K562 (cell line): Measurements from ENCODE around the gene DGCR8. TPM values are rescaled to one million over a fixed set of nuclear protein-coding genes. Genes with fewer than 3 reads are reported as not detected.

Experiments used
- ATAC-seq: fragments of 200-7000 bp; cut with Tn5 transposase; 3 replicates; pipeline ENCODE4 v1.9.1; 2020; ENCODE audit warnings: moderate library complexity
- BruUV-seq: library from RNA; stranded (reverse); fragments of 400-500 nt; replicated peaks from 2 replicates; lab custom pipeline; 2021; lab: Mats Ljungman, UMichigan
- CTCF ChIA-PET: fragments of 300-600 bp; formaldehyde crosslinking; extraction: SDS; loops from one replicate; lab custom pipeline; 2021; ENCODE audit warnings: low intra/inter-chr PET ratio; lab: Yijun Ruan, JAX
- POLR2A ChIA-PET: fragments of 300-600, 350-650 bp; sonication (Branson Sonifier 250); formaldehyde crosslinking; extraction: SDS; loops from one replicate; lab custom pipeline; 2021; ENCODE audit warnings: antibody characterized with exemption, inconsistent platforms; lab: Yijun Ruan, JAX
- DNase-seq, 4 experiments: peaks; one replicate each; pipeline versions ENCODE4 v3.0.0 to v3.0.0-alpha.2; 2011 to 2018; ENCODE audit warnings: low spot score in 3 of 4, mixed read lengths in 3 of 4; ENCODE audit errors: extremely low read depth in 1 of 4
- FAIRE-seq: peaks from 2 replicates; lab custom pipeline; 2011; peaks lifted over from hg19 to GRCh38; lab: Jason Lieb, UNC
- H2AFZ ChIP-seq: 2 replicates; pipeline ENCODE4 v1.6.0; 2011; ENCODE audit warnings: low read depth, low read length, control low read depth, inconsistent platforms
- H3K27ac ChIP-seq: fragments of 200-600 bp; 3 replicates; pipeline ENCODE4 v1.8.0; 2011; ENCODE audit warnings: low read depth, mild to moderate bottlenecking, control low read depth, inconsistent platforms, low read length, moderate library complexity, mixed read lengths; ENCODE audit errors: extremely low read depth
- H3K27me3 ChIP-seq, 2 experiments: fragments of 300-600 bp in 1 of 2; 2 replicates in 1 of 2; 3 replicates in 1 of 2; pipeline versions ENCODE4 v1.6.0 to v1.8.0; 2011; ENCODE audit warnings: inconsistent platforms in 2 of 2, low read length in 2 of 2, mild to moderate bottlenecking in 1 of 2, mixed read lengths in 1 of 2, moderate library complexity in 1 of 2; ENCODE audit not compliant: control insufficient read depth in 2 of 2, insufficient read depth in 2 of 2
- H3K36me3 ChIP-seq: fragments of 300-600 bp; 3 replicates; pipeline ENCODE4 v1.8.0; 2011; ENCODE audit warnings: mild to moderate bottlenecking, low read length, inconsistent platforms; ENCODE audit not compliant: control insufficient read depth, insufficient read depth
- H3K4me1 ChIP-seq, 2 experiments: fragments of 200-600 bp in 1 of 2; replicated peaks in 1 of 2; 2 replicates in 1 of 2; 3 replicates in 1 of 2; pipeline versions ENCODE4 v1.5.1 to v1.8.0; 2011; ENCODE audit warnings: inconsistent platforms in 2 of 2, low read length in 2 of 2, mild to moderate bottlenecking in 1 of 2, mixed read lengths in 1 of 2, moderate library complexity in 1 of 2; ENCODE audit not compliant: control insufficient read depth in 2 of 2, insufficient read depth in 2 of 2
- H3K4me2 ChIP-seq: 2 replicates; pipeline ENCODE4 v1.6.1; 2011; ENCODE audit warnings: low read length, control low read depth, inconsistent platforms, mixed read lengths; ENCODE audit not compliant: insufficient read depth
- H3K4me3 ChIP-seq: fragments of 200-600 bp; sonication (generic), shearing (Covaris generic); 2 replicates; pipeline ENCODE4 v1.5.1; 2016; ENCODE audit warnings: control low read depth, inconsistent platforms
- H3K79me2 ChIP-seq: fragments of 200-600 bp; 3 replicates; pipeline ENCODE4 v1.8.0; 2011; ENCODE audit warnings: low read length, inconsistent platforms; ENCODE audit not compliant: control insufficient read depth, insufficient read depth
- H3K9ac ChIP-seq, 2 experiments: 2 replicates each; pipeline versions ENCODE4 v1.6.0 to v1.6.1; 2011; ENCODE audit warnings: low read depth in 2 of 2, low read length in 2 of 2, control low read depth in 1 of 2, inconsistent platforms in 1 of 2, mild to moderate bottlenecking in 1 of 2, mixed read lengths in 1 of 2; ENCODE audit not compliant: insufficient read depth in 1 of 2
- H3K9me1 ChIP-seq: one replicate; pipeline ENCODE4 v1.6.0; 2011; ENCODE audit warnings: inconsistent platforms, mild to moderate bottlenecking, low read length, moderate library complexity; ENCODE audit not compliant: control insufficient read depth, insufficient read depth
- H3K9me3 ChIP-seq: replicated peaks from 2 replicates; pipeline ENCODE4 v1.5.1; 2011; ENCODE audit warnings: low read depth, low read length, inconsistent platforms; ENCODE audit not compliant: control insufficient read depth, insufficient read depth
- H4K20me1 ChIP-seq: replicated peaks from 2 replicates; pipeline ENCODE4 v1.6.1; 2011; ENCODE audit warnings: low read length, inconsistent platforms, mixed read lengths; ENCODE audit not compliant: control insufficient read depth, insufficient read depth
- HMG20A ChIP-seq: fragments of 450-650 bp; formaldehyde crosslinking; conservative IDR thresholded peaks from 2 replicates; pipeline ENCODE4 v1.4.0; 2020; ENCODE audit warnings: mild to moderate bottlenecking, mixed read lengths
- NFIC ChIP-seq: fragments of 450-650 bp; IDR thresholded peaks from 2 replicates; pipeline ENCODE4 v1.6.1; 2017; ENCODE audit warnings: mild to moderate bottlenecking, inconsistent platforms
- NFIX ChIP-seq: fragments of 250-450 bp; sonication (Bioruptor Pico); IDR thresholded peaks from 2 replicates; pipeline ENCODE4 v1.4.0; 2020; ENCODE audit warnings: low read depth, mild to moderate bottlenecking, moderate library complexity
- NR2C2 ChIP-seq, 2 experiments: fragments of 200-800 bp in 1 of 2; sonication (Bioruptor generic) in 1 of 2; sonication (generic) in 1 of 2; formaldehyde crosslinking in 1 of 2; IDR thresholded peaks; 2 replicates each; pipeline versions ENCODE4 v1.6.1 to v1.8.0; 2016 to 2022; ENCODE audit warnings: mild to moderate bottlenecking in 1 of 2, missing compliant biosample characterization in 1 of 2, missing genetic modification characterization in 1 of 2, missing genetic modification reagents in 1 of 2
- STAT6 ChIP-seq: sonication (generic); formaldehyde crosslinking; IDR thresholded peaks from 2 replicates; pipeline ENCODE4 v1.8.1; 2023; ENCODE audit warnings: mild to moderate bottlenecking, missing genetic modification reagents
- THAP12 ChIP-seq: fragments of 250-450 bp; sonication (Bioruptor Pico); IDR thresholded peaks from 2 replicates; pipeline ENCODE4 v1.9.0; 2021; ENCODE audit warnings: mild to moderate bottlenecking, inconsistent platforms
- USF1 ChIP-seq: sonication (generic); formaldehyde crosslinking; IDR thresholded peaks from 2 replicates; pipeline ENCODE4 v1.9.0; 2022; ENCODE audit warnings: mild to moderate bottlenecking, missing genetic modification reagents
- ZNF175 ChIP-seq: fragments of 200-800 bp; sonication (Bioruptor generic); IDR thresholded peaks from 2 replicates; pipeline ENCODE4 v1.6.1; 2016; ENCODE audit warnings: low read depth, mild to moderate bottlenecking, missing genetic modification characterization, missing compliant biosample characterization
- ZNF184 ChIP-seq: sonication (generic); formaldehyde crosslinking; IDR thresholded peaks from 2 replicates; pipeline ENCODE4 v1.5.0; 2020; ENCODE audit warnings: missing genetic modification reagents
- WGBS: fragments of 100-300 bp; shearing (Covaris generic); methylation state at CpG from one replicate; pipeline ENCODE4 v1.1.6; 2016; ENCODE audit warnings: low coverage, mixed read lengths; ENCODE audit not compliant: insufficient coverage; ENCODE audit errors: missing lambda C conversion rate; 5-methylcytosine and 5-hydroxymethylcytosine counted together
- in situ Hi-C: fragments of 300-500 bp; cut with MboI; formaldehyde crosslinking; loops from 4 replicates; pipeline ENCODE4 v1.15.0; 2018; ENCODE audit warnings: inconsistent platforms, mixed read lengths
- intact Hi-C: fragments of 100-400 bp; cut with micrococcal nuclease; formaldehyde crosslinking; loops from 2 replicates; pipeline ENCODE4 v1.14.2; 2022
- polyA plus RNA-seq, 8 experiments: library from polyadenylated mRNA; depleted of rRNA in 4 of 8; stranded (reverse) in 5 of 8; unstranded in 3 of 8; fragments of >200 nt; fragmentation: Nextera tagmentation in 2 of 8; fragmentation: Illumina TruSeq in 1 of 8; extraction: Ambion mirVana in 2 of 8; extraction: Trizol in 1 of 8; gene quantifications; 2 replicates each; pipeline versions ENCODE4 v1.2.1 to v1.2.3, GENCODE V29; 2011 to 2014; ENCODE audit warnings: inconsistent platforms in 1 of 8, missing spikeins in 1 of 8
- total RNA-seq, 7 experiments: library from RNA; depleted of rRNA in 6 of 7; stranded (reverse); fragments of >200 nt in 6 of 7; fragmentation: Illumina TruSeq in 2 of 7; extraction: Trizol in 2 of 7; gene quantifications; 2 replicates each; pipeline versions ENCODE4 v1.2.1 to v1.2.3, GENCODE V29; 2011 to 2021; ENCODE audit warnings: low replicate concordance in 1 of 7

DGCR8 gene
- total and polyA plus RNA-seq, 9 of the 15 experiments (the other 6 are each of a cell fraction or from before 2014, with no cell fraction given) = 5.9 to 144 (median 80.1) TPM

GRCh38 chr22:20135265-20135664, 55.2 kb downstream of the DGCR8 start:
- H4K20me1 ChIP-seq = peaks cover 57% of the 10 kb centered on the region
- BruUV-seq = no TSS peak
- ChIA-PET CTCF (no interaction called here), POLR2A (interaction anchor here (0.6 to 7.2 kb wide), 4 partner anchors 10 to 147 kb away, joined by 4 to 68 read pairs (median 5); no protein-coding TSS in a partner anchor)
- H3K9me1 ChIP-seq = peaks cover 18% of the 10 kb centered on the region
- ATAC-seq (no peak), FAIRE-seq (peak; percentile 35), DNase-seq (peak in 1 of 4 experiments; percentile 68)
- H3K4me1 ChIP-seq = peaks cover 17 to 90% of the 10 kb centered on the region in 2 experiments
- no peak overlapping the region for H3K4me2 ChIP-seq
- 48% methylated on average over 4 of the region's 4 CpGs for WGBS
- in situ Hi-C loops (no loop called here), intact Hi-C loops (no loop called here)
- H3K9ac ChIP-seq = peak overlapping the region in 1 of 2 experiments; percentile 79; a peak in 2 of 4 replicates
- H3K27me3 ChIP-seq = no peaks in the 10 kb centered on the region
- no peak overlapping the region for H2AFZ ChIP-seq
- H3K79me2 ChIP-seq = peaks cover 21% of the 10 kb centered on the region
- H3K36me3 ChIP-seq = peaks cover 10% of the 10 kb centered on the region; the same call in 2 of the 3 replicates
- H3K27ac ChIP-seq = no peak overlapping the region
- H3K9me3 ChIP-seq = no peaks in the 10 kb centered on the region
- no peak overlapping the region for H3K4me3 ChIP-seq
- TF ChIP-seq THAP12 (CRISPR knock-in tag) (peak; percentile 31; the same call in 1 of the 2 replicates), HMG20A (CRISPR knock-in tag) (no peak), ZNF184 (CRISPR knock-in tag) (0 out of 2 replicates have a peak, but pooled peaks have one; percentile 13), STAT6 (CRISPR knock-in tag) (0 out of 2 replicates have a peak, but pooled peaks have one; percentile 26), ZNF175 (CRISPR knock-in tag) (no peak), NFIX (CRISPR knock-in tag) (peak; percentile 53), NFIC (peak; percentile 93), USF1 (no peak), NR2C2 (CRISPR knock-in tag; IDR thresholded peaks at IDR 0.05) (no peak), NR2C2 (tag; IDR thresholded peaks at IDR 0.05) (no peak)
